ENCODE measurements around the gene PIR. TPM values are rescaled to one million over a fixed set of nuclear protein-coding genes. Genes with fewer than 3 reads are reported as not detected.

PIR gene
- total RNA-seq, 1 experiment from 2014 or later = 58.0 TPM

DNA sequence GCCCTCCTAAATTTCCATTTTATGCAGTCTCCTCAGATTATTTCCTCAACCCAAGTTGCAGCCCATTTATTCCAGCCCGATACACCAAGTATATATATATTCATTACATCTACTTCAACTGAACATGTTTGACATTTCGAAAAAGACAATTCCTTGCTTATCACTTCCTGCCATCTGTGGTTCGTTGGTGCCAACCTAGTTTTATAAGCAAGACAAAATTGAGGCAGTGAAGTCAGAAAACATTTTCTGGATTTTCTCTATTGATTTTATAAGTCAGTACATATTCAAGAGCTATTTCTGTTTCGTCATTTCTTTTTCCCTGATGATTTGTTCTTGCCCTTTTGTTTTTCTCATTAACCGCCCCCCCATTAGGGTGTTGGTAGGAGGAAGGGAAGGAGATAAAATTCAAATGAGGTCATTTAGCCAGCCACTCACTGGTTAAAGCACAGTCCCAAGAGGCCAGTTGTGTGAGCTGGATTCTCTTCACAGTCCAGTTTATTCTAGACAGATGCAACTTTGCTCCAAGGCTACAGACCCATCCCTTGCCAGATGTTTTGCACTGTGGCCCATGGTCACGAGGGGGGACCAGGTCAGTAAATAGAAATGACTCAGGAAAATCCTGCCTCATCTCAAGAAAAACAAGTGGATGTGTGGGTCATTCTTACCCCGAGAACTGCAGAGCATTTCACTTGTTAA lies 88.6 kb downstream of the PIR start:
- no peak overlapping the region for H3K27ac ChIP-seq (ENCODE audit: low read depth, low read length, poor library complexity, severe bottlenecking)
- no peaks in the 10 kb centered on the region for H3K9me3 ChIP-seq (ENCODE audit: low read depth, low read length, poor library complexity, severe bottlenecking)
- no peak overlapping the region for H3K4me3 ChIP-seq (ENCODE audit: low read depth, low read length, poor library complexity, severe bottlenecking)
- ChIA-PET POLR2A (ENCODE audit: low non-redundant PET) (no interaction called here), CTCF (no interaction called here)
- TF ChIP-seq CTCF (conservative IDR thresholded peaks at IDR 0.05; ENCODE audit: low read depth, low read length) (no peak), EZH2 (IDR thresholded peaks at IDR 0.05; ENCODE audit: borderline replicate concordance, low read depth, low read length, poor library complexity, severe bottlenecking) (no peak)
- peaks cover 19% of the 10 kb centered on the region for H3K4me1 ChIP-seq (ENCODE audit: insufficient read depth, low read length, poor library complexity, severe bottlenecking)
- DNase-seq (ENCODE audit: low spot score) = peak; percentile 41
- peaks cover 2% of the 10 kb centered on the region for H3K36me3 ChIP-seq (ENCODE audit: insufficient read depth, low read length, poor library complexity, severe bottlenecking)
- BruUV-seq (replicated peaks) = no TSS peak
- H3K27me3 ChIP-seq (replicated peaks; ENCODE audit: insufficient read depth, low read depth, low read length, poor library complexity) = no peaks in the 10 kb centered on the region
- intact Hi-C loops (cut with micrococcal nuclease; ENCODE audit: unreplicated experiment) = no loop called here

- Histone ChIP-seq H3K4me3 (ENCODE audit: low read depth, low read length, poor library complexity, severe bottlenecking) (no peak overlapping the region), H3K36me3 (ENCODE audit: insufficient read depth, low read length, poor library complexity, severe bottlenecking) (peaks cover 2% of the 10 kb centered on the region), H3K9me3 (ENCODE audit: low read depth, low read length, poor library complexity, severe bottlenecking) (no peaks in the 10 kb centered on the region), H3K27me3 (replicated peaks; ENCODE audit: insufficient read depth, low read depth, low read length, poor library complexity) (no peaks in the 10 kb centered on the region), H3K4me1 (ENCODE audit: insufficient read depth, low read length, poor library complexity, severe bottlenecking) (peaks cover 19% of the 10 kb centered on the region), H3K27ac (ENCODE audit: low read depth, low read length, poor library complexity, severe bottlenecking) (no peak overlapping the region)
- ChIA-PET POLR2A (ENCODE audit: low non-redundant PET) (interaction anchor here (0.6 kb wide), 1 partner anchor 1144 kb away, joined by 3 read pairs; no protein-coding TSS in a partner anchor), CTCF (no interaction called here)
- intact Hi-C loops (cut with micrococcal nuclease; ENCODE audit: unreplicated experiment) = no loop called here
- DNase-seq (ENCODE audit: low spot score) = no peak
- TF ChIP-seq EZH2 (IDR thresholded peaks at IDR 0.05; ENCODE audit: borderline replicate concordance, low read depth, low read length, poor library complexity, severe bottlenecking) (no peak), CTCF (conservative IDR thresholded peaks at IDR 0.05; ENCODE audit: low read depth, low read length) (no peak)
- no TSS peak for BruUV-seq (replicated peaks)
Observed at GRCh38 chrX:15401378-15401777, 91.8 kb downstream of the PIR start.

DNA sequence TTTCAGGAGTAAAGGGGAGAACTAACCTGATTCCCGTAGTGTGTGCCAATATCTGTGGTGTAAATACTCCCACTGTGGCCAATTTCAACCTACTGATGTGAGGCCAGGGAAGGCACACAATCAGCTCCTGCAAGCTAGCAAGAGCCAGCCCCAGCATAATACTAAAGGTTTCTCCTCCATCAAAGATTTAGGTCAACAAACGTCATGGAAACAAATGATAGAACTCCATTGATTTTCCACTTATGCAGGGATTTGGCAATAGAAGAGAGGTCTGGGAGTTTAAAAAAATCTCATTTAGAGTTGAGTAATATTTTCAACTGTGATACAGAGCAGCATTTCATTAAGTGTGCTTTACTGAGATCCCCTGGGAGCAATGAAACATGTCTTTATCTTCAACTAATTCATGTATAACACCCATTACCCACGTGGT lies 93.2 kb downstream of the PIR start:
- ChIA-PET CTCF (no interaction called here), POLR2A (ENCODE audit: low non-redundant PET) (interaction anchor here (0.7 kb wide), 1 partner anchor 19 kb away, joined by 3 read pairs; no protein-coding TSS in a partner anchor)
- no peak for TF ChIP-seq CTCF (conservative IDR thresholded peaks at IDR 0.05; ENCODE audit: low read depth, low read length)
- TF ChIP-seq EZH2 (IDR thresholded peaks at IDR 0.05; ENCODE audit: borderline replicate concordance, low read depth, low read length, poor library complexity, severe bottlenecking) = no peak
- no peak overlapping the region for H3K27ac ChIP-seq (ENCODE audit: low read depth, low read length, poor library complexity, severe bottlenecking)
- no TSS peak for BruUV-seq (replicated peaks)
- intact Hi-C loops (cut with micrococcal nuclease; ENCODE audit: unreplicated experiment) = no loop called here
- no peaks in the 10 kb centered on the region for H3K36me3 ChIP-seq (ENCODE audit: insufficient read depth, low read length, poor library complexity, severe bottlenecking)
- H3K9me3 ChIP-seq (ENCODE audit: low read depth, low read length, poor library complexity, severe bottlenecking) = no peaks in the 10 kb centered on the region
- peak; percentile 53 for DNase-seq (ENCODE audit: low spot score)
- H3K27me3 ChIP-seq (replicated peaks; ENCODE audit: insufficient read depth, low read depth, low read length, poor library complexity) = no peaks in the 10 kb centered on the region
- H3K4me3 ChIP-seq (ENCODE audit: low read depth, low read length, poor library complexity, severe bottlenecking) = no peak overlapping the region
- H3K4me1 ChIP-seq (ENCODE audit: insufficient read depth, low read length, poor library complexity, severe bottlenecking) = peaks cover 6% of the 10 kb centered on the region

Measured in A673 (cell line).